Liver (tissue), 9 donors: Measurements from ENCODE around the gene RNF187. TPM values are rescaled to one million over a fixed set of nuclear protein-coding genes. Genes with fewer than 3 reads are reported as not detected.

Source experiments
- DNase-seq: peaks from one replicate; pipeline ENCODE4 v3.0.0-alpha.2; 2017; ENCODE audit warnings: low spot score
- H3K27ac ChIP-seq, 2 donors: one replicate each; pipeline ENCODE4 v1.7.0; 2013; ENCODE audit warnings: inconsistent platforms in 2 of 2, low read length in 2 of 2, control low read depth in 1 of 2, low read depth in 1 of 2, mild to moderate bottlenecking in 1 of 2
- H3K27me3 ChIP-seq, 4 donors: one replicate each; pipeline versions ENCODE4 v1.6.1 to v1.7.0; 2013; ENCODE audit warnings: low read length in 3 of 4, inconsistent platforms in 1 of 4, mild to moderate bottlenecking in 1 of 4, moderate library complexity in 1 of 4; ENCODE audit not compliant: control insufficient read depth in 4 of 4, insufficient read depth in 4 of 4
- H3K36me3 ChIP-seq, 4 donors: one replicate each; pipeline versions ENCODE4 v1.6.1 to v1.7.0; 2013; ENCODE audit warnings: low read length in 3 of 4, mild to moderate bottlenecking in 3 of 4, low read depth in 1 of 4, moderate library complexity in 1 of 4; ENCODE audit not compliant: control insufficient read depth in 4 of 4, insufficient read depth in 3 of 4
- H3K4me1 ChIP-seq, 4 donors: one replicate each; pipeline versions ENCODE4 v1.6.1 to v1.7.0; 2013; ENCODE audit warnings: low read length in 3 of 4, mild to moderate bottlenecking in 3 of 4, moderate library complexity in 1 of 4; ENCODE audit not compliant: control insufficient read depth in 4 of 4, insufficient read depth in 4 of 4
- H3K4me3 ChIP-seq, 3 donors: one replicate each; pipeline versions ENCODE4 v1.6.1 to v1.7.0; 2013; ENCODE audit warnings: low read length in 3 of 3, control low read depth in 1 of 3, low read depth in 1 of 3, mild to moderate bottlenecking in 1 of 3
- H3K9ac ChIP-seq, 2 donors: one replicate each; pipeline ENCODE4 v1.7.0; 2013; ENCODE audit warnings: low read length in 2 of 2, mild to moderate bottlenecking in 2 of 2, moderate library complexity in 2 of 2, control low read depth in 1 of 2, low read depth in 1 of 2
- H3K9me3 ChIP-seq, 4 donors: one replicate each; pipeline versions ENCODE4 v1.6.1 to v1.7.0; 2013; ENCODE audit warnings: low read length in 3 of 4; ENCODE audit not compliant: control insufficient read depth in 4 of 4
- EGR1 ChIP-seq, 2 donors: IDR thresholded peaks; 2 replicates each; pipeline ENCODE4 v1.6.1; 2016 to 2018; ENCODE audit warnings: antibody characterized with exemption in 2 of 2, low read depth in 2 of 2
- FOXA2 ChIP-seq: IDR thresholded peaks from 2 replicates; pipeline ENCODE4 v1.6.1; 2016; ENCODE audit warnings: antibody characterized with exemption
- HNF4A ChIP-seq, 2 donors: conservative IDR thresholded peaks; 2 replicates each; pipeline ENCODE4 v1.6.1; 2016; ENCODE audit warnings: antibody characterized with exemption in 2 of 2, mild to moderate bottlenecking in 2 of 2
- HNF4G ChIP-seq: IDR thresholded peaks from 2 replicates; pipeline ENCODE4 v1.6.1; 2016; ENCODE audit warnings: antibody characterized with exemption
- JUND ChIP-seq, 2 donors: IDR thresholded peaks; 2 replicates each; pipeline ENCODE4 v1.6.1; 2016; ENCODE audit warnings: antibody characterized with exemption in 2 of 2
- NR2F2 ChIP-seq: IDR thresholded peaks from 2 replicates; pipeline ENCODE4 v1.6.1; 2016; ENCODE audit warnings: antibody characterized with exemption
- RAD21 ChIP-seq, 2 donors: IDR thresholded peaks; 2 replicates each; pipeline ENCODE4 v1.6.1; 2016; ENCODE audit warnings: antibody characterized with exemption in 2 of 2, mild to moderate bottlenecking in 2 of 2
- RXRA ChIP-seq, 2 donors: IDR thresholded peaks; 2 replicates each; pipeline ENCODE4 v1.6.1; 2017 to 2018; ENCODE audit warnings: antibody characterized with exemption in 2 of 2, mild to moderate bottlenecking in 1 of 2
- TAF1 ChIP-seq: conservative IDR thresholded peaks from 2 replicates; pipeline ENCODE4 v1.6.1; 2016; ENCODE audit warnings: antibody characterized with exemption, mild to moderate bottlenecking
- YY1 ChIP-seq: IDR thresholded peaks from 2 replicates; pipeline ENCODE4 v1.6.1; 2016; ENCODE audit warnings: antibody characterized with exemption, mild to moderate bottlenecking
- WGBS: extraction: QIAGEN DNeasy Blood & Tissue Kit; methylation state at CpG from one replicate; pipeline ENCODE4 v1.1.7; 2013; 5-methylcytosine and 5-hydroxymethylcytosine counted together
- polyA plus RNA-seq, 2 donors: library from polyadenylated mRNA; stranded (reverse) in 1 of 2; unstranded in 1 of 2; fragments of 200-250 nt in 1 of 2; fragments of >200 nt in 1 of 2; fragmentation: Nextera tagmentation in 1 of 2; extraction: Ambion mirVana in 1 of 2; gene quantifications; one replicate each; pipeline versions ENCODE4 v1.2.1 to v1.2.3, GENCODE V29; 2013 to 2015
- total RNA-seq, 2 donors: library from RNA; depleted of rRNA; stranded (reverse); fragments of >200 nt; gene quantifications; one replicate each; pipeline ENCODE4 v1.2.3, GENCODE V29; 2014
- TF ChIP-seq, protein P1 (sequence below): IDR thresholded peaks from 2 replicates; pipeline ENCODE4 v1.6.1; 2016; ENCODE audit warnings: antibody characterized with exemption
- TF ChIP-seq, protein P2 (sequence below): IDR thresholded peaks from 2 replicates; pipeline ENCODE4 v1.6.1; 2016; ENCODE audit warnings: antibody characterized with exemption
- TF ChIP-seq, protein P3 (sequence below): IDR thresholded peaks from 2 replicates; pipeline ENCODE4 v1.6.1; 2016; ENCODE audit warnings: antibody characterized with exemption, mild to moderate bottlenecking
- TF ChIP-seq, protein P4 (sequence below): IDR thresholded peaks from 2 replicates; pipeline ENCODE4 v1.6.1; 2016; ENCODE audit warnings: antibody characterized with exemption
- TF ChIP-seq, protein P5 (sequence below): fragments of 150-350 bp; IDR thresholded peaks from 2 replicates; pipeline ENCODE4 v1.5.1; 2017; ENCODE audit warnings: improper control_type of control experiment, low read depth, low read length; ENCODE audit not compliant: missing input control
- donor health status: healthy.
- donor health status: healthy.
- donor health status: healthy.
- donor health status: healthy.
- donor health status: healthy.

Gene RNF187
- total and polyA plus RNA-seq, 4 donors, result 18.7 to 32.0 (median 23.5) TPM

DNA sequence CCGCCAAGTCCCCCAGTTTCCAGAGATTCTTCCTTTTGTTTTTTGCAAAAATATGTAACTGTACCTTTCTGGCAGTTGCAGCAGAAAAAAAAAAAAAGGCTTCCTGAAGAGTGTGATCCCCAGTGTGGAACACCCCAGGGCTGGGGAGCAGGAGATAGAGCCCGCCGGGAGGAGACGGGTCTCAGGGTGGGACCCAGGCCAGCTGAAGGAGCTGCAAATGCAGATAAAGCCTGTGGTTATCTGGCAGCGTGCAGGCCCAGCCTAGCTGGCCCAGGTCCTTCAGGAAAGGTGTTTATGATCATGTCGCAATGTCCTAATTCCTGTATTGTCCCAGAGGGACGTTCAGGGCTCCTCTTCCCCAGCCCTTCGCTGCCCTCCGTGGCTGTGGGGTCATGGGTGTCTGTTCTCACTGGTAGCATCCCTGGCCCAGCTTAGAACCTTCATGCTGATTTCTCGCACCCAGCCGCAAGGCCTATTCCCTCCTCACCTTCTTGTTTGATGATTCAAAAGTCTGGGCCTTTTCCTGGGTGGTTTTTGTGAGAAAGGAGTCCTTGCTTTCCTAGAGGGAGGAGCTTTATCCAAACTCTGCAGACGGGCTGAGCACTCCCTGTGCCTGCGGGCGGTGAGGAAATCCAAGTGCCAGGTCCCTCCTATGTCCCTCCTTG is 26.2 kb downstream of the RNF187 start:
- Histone ChIP-seq H3K36me3 (no peaks in the 10 kb centered on the region), H3K4me1 (no peaks in the 10 kb centered on the region), H3K27ac (no peak overlapping the region), H3K27me3 (peaks cover 0 to 7% (median 2%) of the 10 kb centered on the region in 4 donors), H3K9me3 (no peaks in the 10 kb centered on the region), H3K4me3 (no peak overlapping the region), H3K9ac (no peak overlapping the region)
- DNase-seq, result peak; percentile 86
- WGBS, result 54% methylated on average over 14 of the region's 14 CpGs
- TF ChIP-seq, protein P1, sequence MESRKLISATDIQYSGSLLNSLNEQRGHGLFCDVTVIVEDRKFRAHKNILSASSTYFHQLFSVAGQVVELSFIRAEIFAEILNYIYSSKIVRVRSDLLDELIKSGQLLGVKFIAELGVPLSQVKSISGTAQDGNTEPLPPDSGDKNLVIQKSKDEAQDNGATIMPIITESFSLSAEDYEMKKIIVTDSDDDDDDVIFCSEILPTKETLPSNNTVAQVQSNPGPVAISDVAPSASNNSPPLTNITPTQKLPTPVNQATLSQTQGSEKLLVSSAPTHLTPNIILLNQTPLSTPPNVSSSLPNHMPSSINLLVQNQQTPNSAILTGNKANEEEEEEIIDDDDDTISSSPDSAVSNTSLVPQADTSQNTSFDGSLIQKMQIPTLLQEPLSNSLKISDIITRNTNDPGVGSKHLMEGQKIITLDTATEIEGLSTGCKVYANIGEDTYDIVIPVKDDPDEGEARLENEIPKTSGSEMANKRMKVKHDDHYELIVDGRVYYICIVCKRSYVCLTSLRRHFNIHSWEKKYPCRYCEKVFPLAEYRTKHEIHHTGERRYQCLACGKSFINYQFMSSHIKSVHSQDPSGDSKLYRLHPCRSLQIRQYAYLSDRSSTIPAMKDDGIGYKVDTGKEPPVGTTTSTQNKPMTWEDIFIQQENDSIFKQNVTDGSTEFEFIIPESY, result no peak
- TF ChIP-seq, protein P2, sequence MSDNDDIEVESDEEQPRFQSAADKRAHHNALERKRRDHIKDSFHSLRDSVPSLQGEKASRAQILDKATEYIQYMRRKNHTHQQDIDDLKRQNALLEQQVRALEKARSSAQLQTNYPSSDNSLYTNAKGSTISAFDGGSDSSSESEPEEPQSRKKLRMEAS, result no peak
- TF ChIP-seq YY1 (no peak), NR2F2 (no peak), HNF4A (conservative IDR thresholded peaks at IDR 0.05) (no peak), HNF4G (no peak), RAD21 (IDR thresholded peaks at IDR 0.05) (no peak), TAF1 (no peak), RXRA (IDR thresholded peaks at IDR 0.05) (no peak), EGR1 (IDR thresholded peaks at IDR 0.05; ENCODE audit: low read depth in 2 of 2) (no peak)
- TF ChIP-seq, protein P3, sequence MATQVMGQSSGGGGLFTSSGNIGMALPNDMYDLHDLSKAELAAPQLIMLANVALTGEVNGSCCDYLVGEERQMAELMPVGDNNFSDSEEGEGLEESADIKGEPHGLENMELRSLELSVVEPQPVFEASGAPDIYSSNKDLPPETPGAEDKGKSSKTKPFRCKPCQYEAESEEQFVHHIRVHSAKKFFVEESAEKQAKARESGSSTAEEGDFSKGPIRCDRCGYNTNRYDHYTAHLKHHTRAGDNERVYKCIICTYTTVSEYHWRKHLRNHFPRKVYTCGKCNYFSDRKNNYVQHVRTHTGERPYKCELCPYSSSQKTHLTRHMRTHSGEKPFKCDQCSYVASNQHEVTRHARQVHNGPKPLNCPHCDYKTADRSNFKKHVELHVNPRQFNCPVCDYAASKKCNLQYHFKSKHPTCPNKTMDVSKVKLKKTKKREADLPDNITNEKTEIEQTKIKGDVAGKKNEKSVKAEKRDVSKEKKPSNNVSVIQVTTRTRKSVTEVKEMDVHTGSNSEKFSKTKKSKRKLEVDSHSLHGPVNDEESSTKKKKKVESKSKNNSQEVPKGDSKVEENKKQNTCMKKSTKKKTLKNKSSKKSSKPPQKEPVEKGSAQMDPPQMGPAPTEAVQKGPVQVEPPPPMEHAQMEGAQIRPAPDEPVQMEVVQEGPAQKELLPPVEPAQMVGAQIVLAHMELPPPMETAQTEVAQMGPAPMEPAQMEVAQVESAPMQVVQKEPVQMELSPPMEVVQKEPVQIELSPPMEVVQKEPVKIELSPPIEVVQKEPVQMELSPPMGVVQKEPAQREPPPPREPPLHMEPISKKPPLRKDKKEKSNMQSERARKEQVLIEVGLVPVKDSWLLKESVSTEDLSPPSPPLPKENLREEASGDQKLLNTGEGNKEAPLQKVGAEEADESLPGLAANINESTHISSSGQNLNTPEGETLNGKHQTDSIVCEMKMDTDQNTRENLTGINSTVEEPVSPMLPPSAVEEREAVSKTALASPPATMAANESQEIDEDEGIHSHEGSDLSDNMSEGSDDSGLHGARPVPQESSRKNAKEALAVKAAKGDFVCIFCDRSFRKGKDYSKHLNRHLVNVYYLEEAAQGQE, result no peak
- TF ChIP-seq, protein P4, sequence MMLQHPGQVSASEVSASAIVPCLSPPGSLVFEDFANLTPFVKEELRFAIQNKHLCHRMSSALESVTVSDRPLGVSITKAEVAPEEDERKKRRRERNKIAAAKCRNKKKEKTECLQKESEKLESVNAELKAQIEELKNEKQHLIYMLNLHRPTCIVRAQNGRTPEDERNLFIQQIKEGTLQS, result no peak
- TF ChIP-seq, protein P5, sequence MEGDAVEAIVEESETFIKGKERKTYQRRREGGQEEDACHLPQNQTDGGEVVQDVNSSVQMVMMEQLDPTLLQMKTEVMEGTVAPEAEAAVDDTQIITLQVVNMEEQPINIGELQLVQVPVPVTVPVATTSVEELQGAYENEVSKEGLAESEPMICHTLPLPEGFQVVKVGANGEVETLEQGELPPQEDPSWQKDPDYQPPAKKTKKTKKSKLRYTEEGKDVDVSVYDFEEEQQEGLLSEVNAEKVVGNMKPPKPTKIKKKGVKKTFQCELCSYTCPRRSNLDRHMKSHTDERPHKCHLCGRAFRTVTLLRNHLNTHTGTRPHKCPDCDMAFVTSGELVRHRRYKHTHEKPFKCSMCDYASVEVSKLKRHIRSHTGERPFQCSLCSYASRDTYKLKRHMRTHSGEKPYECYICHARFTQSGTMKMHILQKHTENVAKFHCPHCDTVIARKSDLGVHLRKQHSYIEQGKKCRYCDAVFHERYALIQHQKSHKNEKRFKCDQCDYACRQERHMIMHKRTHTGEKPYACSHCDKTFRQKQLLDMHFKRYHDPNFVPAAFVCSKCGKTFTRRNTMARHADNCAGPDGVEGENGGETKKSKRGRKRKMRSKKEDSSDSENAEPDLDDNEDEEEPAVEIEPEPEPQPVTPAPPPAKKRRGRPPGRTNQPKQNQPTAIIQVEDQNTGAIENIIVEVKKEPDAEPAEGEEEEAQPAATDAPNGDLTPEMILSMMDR, result no peak

DNA sequence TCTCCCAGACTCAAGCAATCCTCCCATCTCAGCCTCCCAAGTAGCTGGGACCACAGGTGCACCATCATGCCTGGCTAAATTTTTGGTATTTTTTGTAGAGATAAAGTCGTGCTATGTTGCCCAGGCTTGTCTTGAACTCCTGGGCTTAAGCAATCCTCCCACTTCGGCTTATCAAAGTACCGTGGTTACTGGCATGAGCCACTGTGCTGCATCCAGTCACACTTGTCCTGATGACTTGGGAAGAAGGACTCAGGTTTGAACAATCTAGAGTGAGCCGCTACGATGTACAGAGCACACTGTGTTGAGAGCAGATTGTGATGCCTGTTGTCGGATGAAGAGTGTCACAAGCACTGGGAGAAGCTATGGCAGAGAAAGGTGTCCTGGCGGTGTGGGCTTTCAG is 27.2 kb downstream of the RNF187 start:
- no peak overlapping the region for H3K27ac ChIP-seq
- no peaks in the 10 kb centered on the region for H3K36me3 ChIP-seq
- H3K4me3 ChIP-seq, result no peak overlapping the region
- H3K27me3 ChIP-seq, result peaks cover 0 to 7% (median 3%) of the 10 kb centered on the region in 4 donors
- no peaks in the 10 kb centered on the region for H3K9me3 ChIP-seq
- DNase-seq, result peak; percentile 55
- TF ChIP-seq YY1 (no peak), RAD21 (IDR thresholded peaks at IDR 0.05) (no peak), FOXA2 (no peak), TAF1 (no peak), HNF4A (conservative IDR thresholded peaks at IDR 0.05) (no peak), JUND (IDR thresholded peaks at IDR 0.05) (no peak)
- TF ChIP-seq, protein P5, result no peak
- TF ChIP-seq, protein P2, result no peak
- no peak overlapping the region for H3K9ac ChIP-seq
- H3K4me1 ChIP-seq, result no peaks in the 10 kb centered on the region
- WGBS, result 66% methylated on average over 7 of the region's 7 CpGs
